ENCODE results near the gene ABCA6.
"Not testable (repeated sequence)": the region's sequence is repeated elsewhere in the genome, so short reads cannot be mapped to it uniquely, and the experiment has no call there.

ABCA6 gene, protein sequence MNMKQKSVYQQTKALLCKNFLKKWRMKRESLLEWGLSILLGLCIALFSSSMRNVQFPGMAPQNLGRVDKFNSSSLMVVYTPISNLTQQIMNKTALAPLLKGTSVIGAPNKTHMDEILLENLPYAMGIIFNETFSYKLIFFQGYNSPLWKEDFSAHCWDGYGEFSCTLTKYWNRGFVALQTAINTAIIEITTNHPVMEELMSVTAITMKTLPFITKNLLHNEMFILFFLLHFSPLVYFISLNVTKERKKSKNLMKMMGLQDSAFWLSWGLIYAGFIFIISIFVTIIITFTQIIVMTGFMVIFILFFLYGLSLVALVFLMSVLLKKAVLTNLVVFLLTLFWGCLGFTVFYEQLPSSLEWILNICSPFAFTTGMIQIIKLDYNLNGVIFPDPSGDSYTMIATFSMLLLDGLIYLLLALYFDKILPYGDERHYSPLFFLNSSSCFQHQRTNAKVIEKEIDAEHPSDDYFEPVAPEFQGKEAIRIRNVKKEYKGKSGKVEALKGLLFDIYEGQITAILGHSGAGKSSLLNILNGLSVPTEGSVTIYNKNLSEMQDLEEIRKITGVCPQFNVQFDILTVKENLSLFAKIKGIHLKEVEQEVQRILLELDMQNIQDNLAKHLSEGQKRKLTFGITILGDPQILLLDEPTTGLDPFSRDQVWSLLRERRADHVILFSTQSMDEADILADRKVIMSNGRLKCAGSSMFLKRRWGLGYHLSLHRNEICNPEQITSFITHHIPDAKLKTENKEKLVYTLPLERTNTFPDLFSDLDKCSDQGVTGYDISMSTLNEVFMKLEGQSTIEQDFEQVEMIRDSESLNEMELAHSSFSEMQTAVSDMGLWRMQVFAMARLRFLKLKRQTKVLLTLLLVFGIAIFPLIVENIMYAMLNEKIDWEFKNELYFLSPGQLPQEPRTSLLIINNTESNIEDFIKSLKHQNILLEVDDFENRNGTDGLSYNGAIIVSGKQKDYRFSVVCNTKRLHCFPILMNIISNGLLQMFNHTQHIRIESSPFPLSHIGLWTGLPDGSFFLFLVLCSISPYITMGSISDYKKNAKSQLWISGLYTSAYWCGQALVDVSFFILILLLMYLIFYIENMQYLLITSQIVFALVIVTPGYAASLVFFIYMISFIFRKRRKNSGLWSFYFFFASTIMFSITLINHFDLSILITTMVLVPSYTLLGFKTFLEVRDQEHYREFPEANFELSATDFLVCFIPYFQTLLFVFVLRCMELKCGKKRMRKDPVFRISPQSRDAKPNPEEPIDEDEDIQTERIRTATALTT (N-terminal part only)

DNA sequence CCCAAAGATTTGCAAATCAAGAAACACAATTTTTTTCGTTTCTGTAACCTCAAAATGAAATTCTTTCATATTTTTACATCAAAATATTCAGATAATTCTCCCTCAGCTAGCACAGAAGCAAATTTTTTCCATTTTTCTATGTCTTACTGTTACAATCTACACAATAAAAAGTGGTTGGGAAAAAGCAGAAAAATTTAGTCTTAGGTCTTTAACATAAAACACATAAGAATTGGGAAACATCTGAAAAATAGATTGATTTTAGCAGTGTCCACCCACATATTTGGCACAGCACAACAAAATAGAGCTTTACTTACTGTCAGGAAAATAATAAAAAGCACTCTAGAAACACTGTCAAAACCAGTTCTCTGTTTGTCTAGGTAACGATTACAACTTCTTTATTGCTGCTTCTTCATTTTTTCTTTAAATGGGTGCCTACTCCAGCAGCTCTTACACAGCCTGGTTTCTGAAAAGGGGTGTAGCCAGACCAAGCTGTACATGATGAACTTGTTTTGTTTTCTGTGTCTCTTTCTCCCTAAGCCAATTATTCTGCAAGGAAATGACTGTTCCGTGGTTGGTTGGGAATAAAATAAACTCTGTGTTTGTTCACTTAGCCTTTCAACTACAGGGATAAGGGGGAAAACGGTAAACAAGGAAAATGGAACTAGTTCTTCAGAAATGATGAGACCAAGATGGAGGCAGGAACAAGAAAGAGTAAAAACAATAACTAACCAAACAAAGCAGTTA lies at the start of gene ABCA6:
ABCA6 (minus strand) TSS at position 465 of the 744 bp plus-strand sequence. CDS start 1,192 bp downstream, outside the sequence.
- no peak for DNase-seq

GRCh38 chr17:69188796-69189195 lies 47.1 kb upstream of the ABCA6 start:
- DNase-seq: no peak

GRCh38 chr17:69188064-69188463 lies 46.4 kb upstream of the ABCA6 start:
- DNase-seq: no peak

DNA sequence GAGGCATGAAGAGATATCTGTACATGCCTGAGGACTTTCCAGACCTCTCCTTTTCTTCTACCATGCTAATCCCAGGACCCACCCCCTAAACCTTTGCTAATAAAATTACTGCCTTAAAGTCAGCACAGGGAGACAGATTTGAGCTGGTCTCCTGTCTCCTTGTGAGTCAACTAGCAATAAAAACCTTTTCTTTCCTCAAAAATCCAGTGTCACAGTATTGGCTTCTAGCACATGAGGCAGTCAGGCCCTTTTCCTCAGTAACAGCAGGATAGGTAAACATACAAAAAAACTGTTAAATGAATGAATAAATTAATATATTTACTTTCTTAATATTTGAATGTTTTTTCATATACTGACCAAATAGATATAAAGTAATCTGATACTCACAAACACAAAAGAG lies 45.6 kb upstream of the ABCA6 start:
- DNase-seq: no peak

- no peak for DNase-seq
Measured at GRCh38 chr17:69179227-69179952, 37.7 kb upstream of the ABCA6 start.

DNA sequence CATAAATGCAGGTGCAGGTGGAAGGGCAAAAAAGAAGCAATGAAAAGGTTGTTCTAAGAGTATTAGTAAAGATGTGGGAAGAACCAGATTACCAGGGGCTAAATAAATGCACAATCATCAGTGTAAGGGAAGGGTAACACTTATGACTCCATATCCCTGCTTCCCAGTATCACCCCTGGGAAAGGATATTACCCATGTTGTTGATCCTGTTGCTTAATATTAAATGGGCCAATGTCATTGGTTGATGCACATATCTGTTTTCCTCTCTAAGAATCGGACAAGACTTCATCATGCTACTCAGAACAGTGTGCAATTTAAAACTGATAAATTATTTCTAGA lies 34.7 kb upstream of the ABCA6 start:
- DNase-seq: no peak

DNA sequence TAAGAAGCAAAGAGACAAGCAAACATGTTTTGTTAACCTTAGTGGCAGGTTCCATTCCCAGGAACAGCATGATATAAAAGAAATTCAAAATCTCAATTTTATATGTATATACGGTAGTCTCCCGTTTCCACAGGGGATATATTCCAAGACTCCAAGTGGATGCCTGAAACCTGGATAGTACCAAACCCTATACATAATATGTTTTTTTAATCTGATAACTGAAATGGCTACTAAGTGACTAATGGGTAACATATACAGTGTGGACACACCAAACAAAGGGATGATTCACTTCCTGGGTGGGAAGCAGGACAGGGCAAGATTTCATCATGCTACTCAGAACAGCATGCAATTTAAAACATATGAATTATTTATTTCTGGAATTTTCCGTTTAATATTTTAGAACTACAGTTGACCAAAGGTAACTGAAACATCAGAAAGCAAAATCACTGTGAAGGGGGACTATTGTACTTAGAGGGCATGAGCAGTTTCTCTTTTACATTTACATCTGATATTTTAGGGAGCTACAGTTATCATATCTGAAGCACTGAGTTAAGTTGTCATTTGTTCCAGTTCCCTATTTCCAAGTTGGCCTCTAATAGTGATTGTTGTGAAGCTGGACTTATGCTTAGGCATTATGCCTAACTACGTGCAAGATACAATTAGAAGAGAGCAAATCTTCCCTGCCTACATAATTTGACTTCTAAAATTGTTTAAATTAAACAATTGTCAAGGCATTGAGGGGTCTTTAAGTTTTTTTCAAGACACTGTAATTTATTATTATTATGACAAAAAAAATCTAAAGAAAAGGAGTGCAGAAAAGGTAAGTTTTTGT lies 34.1 kb upstream of the ABCA6 start:
- DNase-seq: no peak

GRCh38 chr17:69175262-69175624 lies 33.5 kb upstream of the ABCA6 start:
- no peak for DNase-seq

DNA sequence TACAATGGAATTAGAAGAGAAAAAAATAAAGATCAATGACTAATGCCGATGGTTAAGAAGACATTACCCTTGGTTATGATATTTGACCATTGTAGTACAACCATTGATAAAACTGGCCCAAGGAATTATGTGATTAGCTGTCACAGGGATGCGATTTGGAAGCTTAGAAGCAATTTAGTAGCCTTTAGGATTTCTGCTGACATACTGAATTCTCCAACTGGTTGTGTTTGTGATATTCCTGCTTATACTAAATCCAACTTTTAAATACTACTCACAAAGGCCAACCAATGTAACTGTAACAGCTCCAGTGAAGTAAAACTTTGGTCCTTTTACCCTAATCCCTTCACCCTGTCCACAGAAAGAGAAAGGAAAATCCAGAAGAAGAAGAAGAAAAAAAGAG lies 31.4 kb upstream of the ABCA6 start:
- DNase-seq: no peak

- DNase-seq: no peak
Measured at GRCh38 chr17:69170377-69170776, 28.7 kb upstream of the ABCA6 start.

DNA sequence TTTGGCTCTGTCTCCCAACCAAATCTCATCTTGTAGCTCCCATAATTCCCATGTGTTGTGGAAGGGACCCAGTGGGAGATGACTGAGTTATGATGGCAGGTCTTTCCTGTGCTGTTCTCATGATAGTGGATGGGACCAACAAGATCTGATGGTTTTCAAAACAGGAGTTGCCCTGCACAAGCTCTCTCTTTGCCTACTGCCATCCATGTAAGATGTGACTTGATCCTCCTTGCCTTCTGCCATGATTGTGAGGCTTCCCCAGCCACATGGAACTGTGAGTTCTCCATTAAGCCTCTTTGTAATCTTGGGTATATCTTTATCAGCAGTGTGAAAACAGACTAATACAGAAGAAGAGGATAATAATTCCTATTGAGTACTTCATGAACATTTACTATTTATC lies 26.9 kb upstream of the ABCA6 start:
- not testable (repeated sequence) for DNase-seq

GRCh38 chr17:69166957-69167356 lies 25.3 kb upstream of the ABCA6 start:
- DNase-seq: no peak

DNA sequence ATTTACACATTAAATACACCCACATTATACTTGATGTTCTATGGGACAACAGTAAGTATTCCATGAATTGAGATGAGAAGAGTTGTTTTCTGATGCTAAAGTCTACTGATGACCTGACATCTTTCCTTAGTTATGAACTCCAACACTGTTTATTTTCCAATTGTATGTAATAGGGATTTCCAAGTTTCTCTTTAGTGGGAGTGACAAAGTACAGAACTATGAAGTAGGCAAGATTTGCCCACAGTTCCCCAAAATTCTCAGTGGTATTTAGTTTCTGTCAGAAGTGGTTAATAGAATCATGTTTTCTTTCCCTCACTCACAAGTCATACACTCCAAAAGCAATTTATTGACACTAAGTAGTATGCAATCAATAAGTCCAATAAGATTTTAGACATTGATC lies 22.5 kb upstream of the ABCA6 start:
- DNase-seq: no peak

DNA sequence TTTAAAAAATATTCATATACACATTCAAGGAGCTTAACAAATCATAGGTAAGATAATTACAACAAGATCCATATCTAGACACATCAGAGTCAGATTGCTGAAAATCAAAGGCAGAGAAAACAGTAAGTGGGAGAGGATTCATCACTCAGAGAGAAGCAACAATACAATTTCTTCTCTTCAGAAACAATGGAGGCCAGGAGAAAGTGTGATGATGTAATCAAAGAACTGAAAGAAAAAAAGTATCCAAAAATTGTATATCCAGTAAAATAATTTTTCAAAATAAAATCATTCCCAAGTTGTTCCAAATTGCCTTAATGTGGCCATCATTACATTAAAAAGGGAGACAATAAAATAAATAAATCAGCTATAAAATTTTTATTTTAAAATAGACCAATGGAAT lies 17.7 kb upstream of the ABCA6 start:
- DNase-seq: no peak

- no peak for DNase-seq
Measured at GRCh38 chr17:69154267-69154666, 12.6 kb upstream of the ABCA6 start.

DNA sequence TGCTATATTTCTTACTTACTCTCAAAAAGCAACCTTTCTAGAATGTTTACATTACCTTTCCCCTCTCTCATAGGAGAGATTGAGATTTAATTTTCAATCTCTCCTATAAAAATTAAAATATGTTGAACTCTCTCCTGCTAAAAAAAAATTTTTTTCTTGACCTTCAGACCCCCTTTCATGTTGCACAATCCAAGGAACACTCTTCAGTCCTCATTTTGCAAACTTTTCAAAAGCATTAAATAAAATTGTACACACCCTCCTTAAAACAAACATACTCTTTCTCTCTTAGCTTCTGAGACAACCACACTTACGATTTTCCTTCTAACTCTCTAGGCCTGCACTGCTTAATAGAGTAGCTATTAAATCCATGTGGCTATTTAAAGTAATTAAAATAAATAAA lies 8.6 kb upstream of the ABCA6 start:
- no peak for DNase-seq

- no peak for DNase-seq
Measured at GRCh38 chr17:69147460-69147859, 5.8 kb upstream of the ABCA6 start.

DNA sequence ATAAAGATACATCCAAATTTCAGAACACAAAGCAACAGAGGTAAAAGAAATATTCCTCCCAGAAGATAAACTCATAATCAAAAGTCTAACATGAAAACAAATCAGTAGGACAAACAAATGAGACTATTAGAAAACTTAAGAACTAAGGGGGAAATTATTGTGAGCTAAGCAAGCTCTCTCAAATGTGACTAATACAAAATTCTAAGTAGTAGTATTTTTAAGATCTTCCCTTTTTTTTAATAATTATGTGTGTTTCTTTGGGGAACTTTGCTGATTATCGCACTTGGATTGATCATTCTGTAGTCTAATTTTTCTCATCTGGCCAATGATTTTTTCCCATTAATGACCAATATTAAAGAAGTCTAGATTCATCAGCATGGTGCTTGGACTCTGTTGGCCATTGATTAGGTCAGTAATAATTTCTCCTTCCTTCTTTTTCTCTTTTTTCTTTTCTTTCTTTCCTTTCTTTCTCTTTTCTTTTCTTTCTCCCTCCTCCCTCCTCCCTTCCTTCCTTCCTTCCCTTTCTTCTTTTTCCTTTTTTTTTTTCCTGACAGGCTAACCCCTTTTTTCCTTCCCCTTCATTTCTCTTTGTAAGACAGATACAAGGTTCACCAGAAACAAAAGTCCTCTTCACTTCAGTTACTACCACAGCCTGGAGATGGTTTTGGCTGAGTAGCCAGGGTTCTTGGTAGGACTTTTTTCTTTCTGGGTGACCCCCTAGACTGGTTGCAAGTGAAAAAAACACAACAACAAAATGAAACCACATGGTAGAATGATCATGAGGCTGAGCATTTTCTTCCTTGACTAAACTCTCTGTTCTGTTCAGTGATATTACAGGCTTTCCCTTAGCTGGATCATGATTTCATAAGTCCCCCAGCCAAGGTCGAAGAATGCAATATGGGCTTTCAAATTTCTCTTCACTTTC lies 2.9 kb upstream of the ABCA6 start:
- DNase-seq: no peak

- no peak for DNase-seq
Measured at GRCh38 chr17:69143683-69144231, 2.1 kb upstream of the ABCA6 start.

- no peak for DNase-seq
Measured at GRCh38 chr17:69143151-69143550, 1.5 kb upstream of the ABCA6 start.

All from femur (tissue), 1 donor.